Panc1 (cell line): Measurements from ENCODE around the gene CRISPLD2. TPM values are rescaled to one million over a fixed set of nuclear protein-coding genes. Genes with fewer than 3 reads are reported as not detected.

Experiments used
- ATAC-seq: fragments of 200-7000 bp; cut with Tn5 transposase; 2 replicates; pipeline ENCODE4 v1.9.1; 2020; ENCODE audit warnings: mild to moderate bottlenecking, moderate library complexity
- BruUV-seq: library from RNA; stranded (reverse); fragments of 400-500 nt; replicated peaks from 2 replicates; lab custom pipeline; 2021; lab: Mats Ljungman, UMichigan
- CTCF ChIA-PET: fragments of 300-600 bp; sonication (Branson Sonifier 250); formaldehyde crosslinking; loops from one replicate; lab custom pipeline; 2022; ENCODE audit warnings: antibody characterized with exemption; lab: Charles Lee
- POLR2A ChIA-PET: fragments of 300-600 bp; sonication (Branson Sonifier 250); formaldehyde crosslinking; loops from one replicate; lab custom pipeline; 2022; ENCODE audit warnings: antibody characterized with exemption; lab: Charles Lee
- DNase-seq: peaks from one replicate; pipeline ENCODE4 v3.0.0-alpha.2; 2010; ENCODE audit warnings: low read depth, low spot score
- H3K27ac ChIP-seq: 2 replicates; pipeline ENCODE4 v1.5.1; 2011; ENCODE audit warnings: mild to moderate bottlenecking, low read length, inconsistent platforms
- H3K27me3 ChIP-seq: fragments of 200-500 bp; sonication (Bioruptor generic); 2 replicates; pipeline ENCODE4 v1.6.0; 2014; ENCODE audit warnings: low read length, inconsistent platforms; ENCODE audit not compliant: control insufficient read depth, insufficient read depth
- H3K36me3 ChIP-seq: fragments of 200-500 bp; sonication (Bioruptor generic); 2 replicates; pipeline ENCODE4 v1.5.1; 2014; ENCODE audit warnings: inconsistent platforms, mild to moderate bottlenecking, low read length, moderate library complexity; ENCODE audit not compliant: control insufficient read depth, insufficient read depth
- H3K4me1 ChIP-seq: 2 replicates; pipeline ENCODE4 v1.5.1; 2011; ENCODE audit warnings: inconsistent platforms, mild to moderate bottlenecking, low read length, moderate library complexity; ENCODE audit not compliant: control insufficient read depth, insufficient read depth
- H3K4me3 ChIP-seq, 2 experiments: 2 replicates each; pipeline ENCODE4 v1.5.1; 2011 to 2012; ENCODE audit warnings: low read depth in 2 of 2, low read length in 2 of 2, mild to moderate bottlenecking in 2 of 2, inconsistent platforms in 1 of 2, moderate library complexity in 1 of 2
- H3K9me3 ChIP-seq: fragments of 200-500 bp; sonication (Bioruptor generic); 2 replicates; pipeline ENCODE4 v1.5.1; 2014; ENCODE audit warnings: low read depth, mild to moderate bottlenecking, inconsistent platforms, low read length, moderate library complexity; ENCODE audit not compliant: control insufficient read depth, insufficient read depth
- CTCF ChIP-seq: fragments of 450-650 bp; IDR thresholded peaks from 2 replicates; pipeline ENCODE4 v1.5.1; 2017; ENCODE audit warnings: mild to moderate bottlenecking
- POLR2AphosphoS5 ChIP-seq: IDR thresholded peaks from 2 replicates; pipeline ENCODE4 v1.6.1; 2012; ENCODE audit warnings: mild to moderate bottlenecking, low read depth, low read length, moderate library complexity
- REST ChIP-seq, 2 experiments: IDR thresholded peaks; 2 replicates each; pipeline ENCODE4 v1.6.1; 2011 to 2012; ENCODE audit warnings: low read depth in 2 of 2, control low read depth in 1 of 2, low read length in 1 of 2, mild to moderate bottlenecking in 1 of 2, moderate library complexity in 1 of 2; ENCODE audit not compliant: insufficient read depth in 1 of 2
- SIN3A ChIP-seq: IDR thresholded peaks from 2 replicates; pipeline ENCODE4 v1.6.1; 2012; ENCODE audit warnings: low read depth, mild to moderate bottlenecking, low read length, moderate library complexity, borderline replicate concordance; ENCODE audit not compliant: insufficient read depth
- TCF7L2 ChIP-seq: IDR thresholded peaks from 2 replicates; pipeline ENCODE4 v1.6.1; 2011; ENCODE audit warnings: mild to moderate bottlenecking, low read depth, low read length, inconsistent platforms
- in situ Hi-C: cut with HindIII; loops from 2 replicates; pipeline ENCODE4 v1.10.0; 2016; ENCODE audit warnings: low sequenced_read_pairs, low pct_unique_long_range_greater_than_20kb
- intact Hi-C: fragments of 100-400 bp; cut with micrococcal nuclease; formaldehyde crosslinking; loops from one replicate; pipeline ENCODE4 v1.10.0; 2022; ENCODE audit not compliant: unreplicated experiment
- total RNA-seq: library from RNA; stranded (reverse); gene quantifications from one replicate; pipeline ENCODE4 v1.2.1, GENCODE V29; 2021; ENCODE audit not compliant: unreplicated experiment

CRISPLD2 gene
- total RNA-seq, 1 experiment from 2014 or later, result 12.9 TPM

GRCh38 chr16:84838383-84838948 lies 18.7 kb downstream of the CRISPLD2 start:
- H3K27me3 ChIP-seq, result no peaks in the 10 kb centered on the region
- ATAC-seq (no peak), DNase-seq (no peak)
- H3K4me3 ChIP-seq, result no peak overlapping the region
- H3K27ac ChIP-seq, result peak overlapping the region; percentile 34; the same call in 1 of the 2 replicates
- no peaks in the 10 kb centered on the region for H3K36me3 ChIP-seq
- intact Hi-C loops (no loop called here), in situ Hi-C loops (no loop called here)
- BruUV-seq, result no TSS peak
- H3K9me3 ChIP-seq, result no peaks in the 10 kb centered on the region
- POLR2A ChIA-PET, result interaction anchor here (0.5 kb wide), 1 partner anchor 12 kb away, joined by 4 read pairs; no protein-coding TSS in a partner anchor
- TF ChIP-seq REST (IDR thresholded peaks at IDR 0.05; ENCODE audit: insufficient read depth in 1 of 2, low read depth in 2 of 2, low read length in 1 of 2), result no peak
- TF ChIP-seq SIN3A, result no peak
- no peak for TF ChIP-seq TCF7L2
- TF ChIP-seq POLR2AphosphoS5, result no peak
- TF ChIP-seq CTCF, result no peak
- peaks cover 38% of the 10 kb centered on the region for H3K4me1 ChIP-seq
- CTCF ChIA-PET, result no interaction called here

GRCh38 chr16:84839054-84839453 lies 19.3 kb downstream of the CRISPLD2 start:
- H3K4me1 ChIP-seq, result peaks cover 40% of the 10 kb centered on the region
- DNase-seq (no peak), ATAC-seq (peak; percentile 36)
- H3K36me3 ChIP-seq, result no peaks in the 10 kb centered on the region
- no peak overlapping the region for H3K4me3 ChIP-seq
- no peaks in the 10 kb centered on the region for H3K9me3 ChIP-seq
- H3K27ac ChIP-seq, result 0 out of 2 replicates have a peak overlapping the region, but pooled peaks have one; percentile 12
- BruUV-seq, result no TSS peak
- POLR2A ChIA-PET, result interaction anchor here (0.5 kb wide), 1 partner anchor 11 kb away, joined by 4 read pairs; no protein-coding TSS in a partner anchor
- intact Hi-C loops, result no loop called here
- CTCF ChIA-PET, result no interaction called here
- no peak for TF ChIP-seq POLR2AphosphoS5
- no peak for TF ChIP-seq TCF7L2
- no peak for TF ChIP-seq SIN3A
- TF ChIP-seq CTCF, result no peak
- no peak for TF ChIP-seq REST (IDR thresholded peaks at IDR 0.05; ENCODE audit: insufficient read depth in 1 of 2, low read depth in 2 of 2, low read length in 1 of 2)
- no peaks in the 10 kb centered on the region for H3K27me3 ChIP-seq
- in situ Hi-C loops, result no loop called here
